Progenitor cell of endocrine pancreas (in vitro differentiated cells): Measurements from ENCODE around the gene HYOU1. TPM values are rescaled to one million over a fixed set of nuclear protein-coding genes. Genes with fewer than 3 reads are reported as not detected.

Source experiments
- DNase-seq: peaks from one replicate; pipeline ENCODE4 v3.0.0; 2021; ENCODE audit warnings: low spot score; ENCODE audit not compliant: unreplicated experiment
- H3K27ac Mint-ChIP-seq: 2 replicates; pipeline ENCODE4 v1.8.0; 2021; ENCODE audit warnings: mild to moderate bottlenecking, moderate library complexity, mixed read lengths
- H3K27me3 Mint-ChIP-seq: 2 replicates; pipeline ENCODE4 v1.8.0; 2021; ENCODE audit warnings: mixed read lengths
- H3K36me3 Mint-ChIP-seq: 2 replicates; pipeline ENCODE4 v1.8.0; 2022; ENCODE audit warnings: mixed read lengths; ENCODE audit not compliant: insufficient read depth
- H3K4me1 Mint-ChIP-seq: 2 replicates; pipeline ENCODE4 v1.8.0; 2021; ENCODE audit warnings: low read depth, mixed read lengths
- H3K4me3 Mint-ChIP-seq: 2 replicates; pipeline ENCODE4 v1.8.0; 2021; ENCODE audit warnings: low read depth, mild to moderate bottlenecking, moderate library complexity, mixed read lengths
- H3K9me3 Mint-ChIP-seq: 2 replicates; pipeline ENCODE4 v1.8.0; 2021; ENCODE audit warnings: low read depth, mixed read lengths
- total RNA-seq: library from RNA; stranded (reverse); gene quantifications from 2 replicates; pipeline ENCODE4 v1.2.1, GENCODE V29; 2021
- TF ChIP-seq, protein P1 (sequence below): fragments of 200-600 bp; sonication (generic); IDR thresholded peaks from one replicate; pipeline ENCODE4 v1.5.0; 2021; ENCODE audit warnings: antibody characterized with exemption, mild to moderate bottlenecking; ENCODE audit not compliant: unreplicated experiment

The HYOU1 gene
- total RNA-seq, 1 donor from 2014 or later: 199 TPM

DNA sequence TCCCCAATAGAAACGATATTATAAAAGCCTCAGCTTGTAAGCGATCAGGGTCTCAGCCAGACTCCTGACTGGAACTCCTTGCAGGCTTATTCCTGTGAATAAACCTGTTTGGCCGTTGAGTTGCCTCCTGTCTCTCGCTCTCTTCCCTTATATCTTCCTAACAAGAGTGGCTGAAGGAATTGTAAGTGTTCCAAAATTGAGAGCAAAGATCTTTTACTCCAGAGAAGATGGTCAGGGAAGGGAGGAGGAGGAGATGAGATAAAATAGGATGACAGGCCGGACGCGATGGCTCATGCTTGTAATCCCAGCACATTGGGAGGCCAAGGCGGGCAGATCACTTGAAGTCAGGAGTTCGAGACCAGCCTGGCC lies 25.1 kb downstream of the HYOU1 start:
- H3K4me3 Mint-ChIP-seq: no peak overlapping the region
- peaks cover 2% of the 10 kb centered on the region for H3K36me3 Mint-ChIP-seq
- no peak overlapping the region for H3K27ac Mint-ChIP-seq
- H3K9me3 Mint-ChIP-seq: no peaks in the 10 kb centered on the region
- H3K27me3 Mint-ChIP-seq: peaks cover 4% of the 10 kb centered on the region
- TF ChIP-seq, protein P1, sequence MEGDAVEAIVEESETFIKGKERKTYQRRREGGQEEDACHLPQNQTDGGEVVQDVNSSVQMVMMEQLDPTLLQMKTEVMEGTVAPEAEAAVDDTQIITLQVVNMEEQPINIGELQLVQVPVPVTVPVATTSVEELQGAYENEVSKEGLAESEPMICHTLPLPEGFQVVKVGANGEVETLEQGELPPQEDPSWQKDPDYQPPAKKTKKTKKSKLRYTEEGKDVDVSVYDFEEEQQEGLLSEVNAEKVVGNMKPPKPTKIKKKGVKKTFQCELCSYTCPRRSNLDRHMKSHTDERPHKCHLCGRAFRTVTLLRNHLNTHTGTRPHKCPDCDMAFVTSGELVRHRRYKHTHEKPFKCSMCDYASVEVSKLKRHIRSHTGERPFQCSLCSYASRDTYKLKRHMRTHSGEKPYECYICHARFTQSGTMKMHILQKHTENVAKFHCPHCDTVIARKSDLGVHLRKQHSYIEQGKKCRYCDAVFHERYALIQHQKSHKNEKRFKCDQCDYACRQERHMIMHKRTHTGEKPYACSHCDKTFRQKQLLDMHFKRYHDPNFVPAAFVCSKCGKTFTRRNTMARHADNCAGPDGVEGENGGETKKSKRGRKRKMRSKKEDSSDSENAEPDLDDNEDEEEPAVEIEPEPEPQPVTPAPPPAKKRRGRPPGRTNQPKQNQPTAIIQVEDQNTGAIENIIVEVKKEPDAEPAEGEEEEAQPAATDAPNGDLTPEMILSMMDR: no peak
- no peak for DNase-seq
- peaks cover 27% of the 10 kb centered on the region for H3K4me1 Mint-ChIP-seq

DNA sequence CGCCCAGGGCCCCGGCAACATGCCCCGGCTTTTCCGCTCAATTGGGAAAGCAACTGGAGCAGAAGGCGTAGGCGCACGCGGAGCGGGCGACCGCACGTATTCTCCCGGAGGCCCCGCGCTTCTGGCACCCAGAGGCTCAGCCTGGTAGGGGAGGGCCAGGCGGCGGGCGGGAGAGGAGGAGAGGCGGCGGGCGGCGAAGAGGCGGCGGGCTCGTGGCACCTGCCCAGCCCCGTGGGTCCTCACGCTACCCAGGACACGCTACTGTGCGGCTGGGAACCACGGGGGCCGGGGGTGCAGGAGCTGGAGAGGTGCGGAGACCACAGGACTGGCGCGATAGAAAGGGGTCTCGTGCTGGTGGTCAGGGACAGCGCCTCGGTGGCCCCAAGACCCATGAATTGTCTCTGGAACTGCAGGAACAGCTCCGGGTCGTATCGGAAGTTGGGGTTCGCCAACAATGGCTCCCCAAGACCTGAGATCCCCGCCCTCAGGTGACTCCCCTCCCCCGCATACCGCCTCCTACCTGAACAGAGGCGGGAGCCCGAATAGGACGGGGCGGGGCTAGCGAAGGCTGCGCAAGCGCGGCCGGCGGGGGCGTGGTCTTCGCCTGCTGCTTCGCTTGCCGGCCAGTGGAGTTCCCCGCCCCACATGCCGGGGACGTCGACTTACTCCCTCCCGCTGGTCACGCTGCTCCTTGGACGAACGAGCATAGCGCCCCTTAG lies 26.5 kb downstream of the HYOU1 start, which contains the start of gene SLC37A4:
Gene SLC37A4 (minus strand): TSS at position 549 of the 719 bp plus-strand sequence.
- Mint-ChIP-seq H3K27me3 (peaks cover 4% of the 10 kb centered on the region), H3K36me3 (peaks cover 2% of the 10 kb centered on the region), H3K4me3 (peak within 1 kb of the TSS; percentile 75), H3K9me3 (no peaks in the 10 kb centered on the region), H3K4me1 (peaks cover 27% of the 10 kb centered on the region), H3K27ac (peak within 1 kb of the TSS; percentile 94)
- DNase-seq: peak; percentile 98
- TF ChIP-seq, protein P1: peak; percentile 86

DNA sequence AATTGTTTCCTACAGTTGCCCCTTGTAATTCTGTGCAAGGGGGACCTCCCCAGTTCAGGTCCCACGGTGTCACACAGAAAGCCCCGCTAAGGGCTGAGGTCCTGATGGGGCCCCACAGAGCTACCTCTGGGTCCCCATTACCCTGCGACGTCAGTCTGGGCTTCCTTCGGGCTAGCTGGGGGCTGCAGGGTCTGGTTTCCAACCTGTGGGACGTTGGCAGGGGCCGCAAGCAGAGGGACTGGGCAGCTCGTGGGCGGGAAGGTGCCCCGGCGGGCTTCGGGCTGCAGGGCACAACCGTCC lies 27.0 kb downstream of the HYOU1 start:
- H3K4me1 Mint-ChIP-seq: peaks cover 27% of the 10 kb centered on the region
- peaks cover 2% of the 10 kb centered on the region for H3K36me3 Mint-ChIP-seq
- TF ChIP-seq, protein P1: no peak
- H3K9me3 Mint-ChIP-seq: no peaks in the 10 kb centered on the region
- peaks cover 4% of the 10 kb centered on the region for H3K27me3 Mint-ChIP-seq
- H3K27ac Mint-ChIP-seq: peak overlapping the region; percentile 94
- H3K4me3 Mint-ChIP-seq: peak overlapping the region; percentile 75
- no peak for DNase-seq

DNA sequence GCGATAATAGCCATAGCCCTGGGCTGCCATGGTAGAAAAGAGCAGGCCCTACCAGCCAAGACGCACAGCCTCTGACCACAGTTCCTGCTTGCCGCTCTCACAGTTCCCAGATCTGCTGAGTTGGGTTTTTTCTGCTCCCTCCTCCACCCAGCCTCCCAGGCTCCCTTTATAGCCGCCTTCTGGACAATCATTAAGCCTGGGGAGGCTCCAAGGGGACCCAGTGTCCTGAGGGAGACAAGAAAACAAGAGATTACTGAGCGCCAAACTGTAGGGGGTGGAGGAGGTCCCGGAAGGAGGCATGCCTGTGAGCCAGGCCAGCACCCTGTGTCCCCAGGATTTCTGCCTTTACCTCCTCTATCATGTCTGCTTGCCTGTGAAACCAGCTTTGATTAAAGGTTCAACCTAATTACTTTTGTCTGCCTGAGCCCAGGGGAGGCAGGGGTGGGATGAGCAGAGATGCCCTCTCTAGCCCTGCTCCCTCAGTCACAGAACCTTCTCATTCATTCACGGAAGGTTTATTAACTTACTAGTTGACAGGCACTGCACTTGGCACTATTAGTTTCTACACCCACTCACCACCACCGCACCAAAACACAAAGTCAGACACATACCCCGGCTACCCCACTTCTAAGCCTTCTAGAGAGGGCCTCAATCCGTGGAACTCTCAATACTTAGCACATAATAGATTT lies 27.5 kb downstream of the HYOU1 start:
- no peak for DNase-seq
- Mint-ChIP-seq H3K36me3 (peaks cover 3% of the 10 kb centered on the region), H3K27ac (peak overlapping the region; percentile 94), H3K4me1 (peaks cover 27% of the 10 kb centered on the region), H3K27me3 (peaks cover 4% of the 10 kb centered on the region), H3K4me3 (peak overlapping the region; percentile 75), H3K9me3 (no peaks in the 10 kb centered on the region)
- TF ChIP-seq, protein P1: no peak

DNA sequence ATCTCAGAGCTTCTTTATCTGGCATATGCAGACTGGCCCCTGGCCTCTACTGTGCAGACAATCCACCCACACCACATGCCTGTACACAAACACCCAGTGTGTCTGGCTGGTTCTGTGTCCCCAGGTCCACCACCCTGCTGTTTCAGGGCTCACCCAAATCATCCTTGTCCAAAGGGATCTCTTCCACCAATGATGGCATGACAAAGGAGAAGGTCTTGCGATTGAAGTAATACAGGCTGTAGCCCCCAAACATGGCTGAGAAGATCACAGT lies 28.0 kb downstream of the HYOU1 start:
- Mint-ChIP-seq H3K36me3 (peaks cover 5% of the 10 kb centered on the region), H3K27me3 (peaks cover 4% of the 10 kb centered on the region), H3K9me3 (no peaks in the 10 kb centered on the region), H3K4me1 (peaks cover 27% of the 10 kb centered on the region), H3K4me3 (peak overlapping the region; percentile 75), H3K27ac (peak overlapping the region; percentile 94)
- no peak for DNase-seq
- TF ChIP-seq, protein P1: no peak
